Hepatocyte (in vitro differentiated cells): ENCODE data around the gene FGF2.

Experiments
- EZH2 ChIP-seq: fragments of 200-600 bp; sonication (generic); IDR thresholded peaks from 2 replicates; pipeline ENCODE4 v1.6.1; 2016; ENCODE audit warnings: antibody characterized with exemption, mild to moderate bottlenecking, borderline replicate concordance
- EZH2phosphoT487 ChIP-seq: fragments of 200-600 bp; sonication (generic); IDR thresholded peaks from one replicate; pipeline ENCODE4 v1.6.1; 2018; ENCODE audit warnings: antibody characterized with exemption, mild to moderate bottlenecking, low read depth, moderate library complexity; ENCODE audit not compliant: unreplicated experiment, severe bottlenecking
- TF ChIP-seq, protein P1 (sequence below): fragments of 200-600 bp; sonication (generic); IDR thresholded peaks from 2 replicates; pipeline ENCODE4 v1.5.1; 2016; ENCODE audit warnings: antibody characterized with exemption, mild to moderate bottlenecking; ENCODE audit not compliant: poor library complexity

DNA sequence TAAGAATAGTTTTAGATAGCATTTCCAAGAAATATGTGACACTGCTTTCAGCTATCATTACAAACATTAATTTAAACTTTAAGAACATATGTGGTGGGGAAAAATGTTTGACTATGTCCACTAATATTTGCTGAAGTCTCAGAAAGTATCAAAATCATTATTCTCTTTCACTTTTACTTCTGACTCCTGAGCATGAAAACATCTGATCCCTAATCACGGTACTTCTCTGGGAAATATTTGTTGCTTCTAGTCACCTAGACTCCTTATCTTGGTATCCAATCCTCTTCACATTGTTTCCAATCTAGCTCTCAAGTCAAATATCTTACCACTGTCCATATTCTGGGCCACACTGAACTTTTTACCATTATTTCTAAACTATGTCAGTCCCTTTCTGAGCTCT is 85.0 kb downstream of the FGF2 start:
- TF ChIP-seq, protein P1, sequence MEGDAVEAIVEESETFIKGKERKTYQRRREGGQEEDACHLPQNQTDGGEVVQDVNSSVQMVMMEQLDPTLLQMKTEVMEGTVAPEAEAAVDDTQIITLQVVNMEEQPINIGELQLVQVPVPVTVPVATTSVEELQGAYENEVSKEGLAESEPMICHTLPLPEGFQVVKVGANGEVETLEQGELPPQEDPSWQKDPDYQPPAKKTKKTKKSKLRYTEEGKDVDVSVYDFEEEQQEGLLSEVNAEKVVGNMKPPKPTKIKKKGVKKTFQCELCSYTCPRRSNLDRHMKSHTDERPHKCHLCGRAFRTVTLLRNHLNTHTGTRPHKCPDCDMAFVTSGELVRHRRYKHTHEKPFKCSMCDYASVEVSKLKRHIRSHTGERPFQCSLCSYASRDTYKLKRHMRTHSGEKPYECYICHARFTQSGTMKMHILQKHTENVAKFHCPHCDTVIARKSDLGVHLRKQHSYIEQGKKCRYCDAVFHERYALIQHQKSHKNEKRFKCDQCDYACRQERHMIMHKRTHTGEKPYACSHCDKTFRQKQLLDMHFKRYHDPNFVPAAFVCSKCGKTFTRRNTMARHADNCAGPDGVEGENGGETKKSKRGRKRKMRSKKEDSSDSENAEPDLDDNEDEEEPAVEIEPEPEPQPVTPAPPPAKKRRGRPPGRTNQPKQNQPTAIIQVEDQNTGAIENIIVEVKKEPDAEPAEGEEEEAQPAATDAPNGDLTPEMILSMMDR: no peak
- TF ChIP-seq EZH2 (no peak), EZH2phosphoT487 (no peak)
